NCI-H146 treated with DMSO at 0.1 percent for 48 hours (cell line): Measurements from ENCODE around the gene EZR.
A peak's percentile ranks its signal among the peaks of the same experiment; 100 is the strongest.
"Not testable (repeated sequence)": the region's sequence is repeated elsewhere in the genome, so short reads cannot be mapped to it uniquely, and the experiment has no call there.

Experiments
- DNase-seq: peaks from one replicate; lab custom pipeline; 2025; ENCODE audit not compliant: unreplicated experiment; lab: John Stamatoyannopoulos, UW

Gene EZR

GRCh38 chr6:158799051-158799792, 19.9 kb downstream of the EZR start:
- peak; percentile 56 for DNase-seq

- no peak for DNase-seq
Measured at GRCh38 chr6:158798311-158798710, 20.9 kb downstream of the EZR start.

GRCh38 chr6:158797331-158798310, 21.5 kb downstream of the EZR start:
- DNase-seq = no peak

- no peak for DNase-seq
Measured at GRCh38 chr6:158796353-158796752, 22.8 kb downstream of the EZR start.

GRCh38 chr6:158795516-158795915, 23.7 kb downstream of the EZR start:
- no peak for DNase-seq

GRCh38 chr6:158793432-158793831, 25.7 kb downstream of the EZR start:
- DNase-seq = no peak

- not testable (repeated sequence) for DNase-seq
Measured at GRCh38 chr6:158792505-158792904, 26.7 kb downstream of the EZR start.

GRCh38 chr6:158791274-158791855, 27.8 kb downstream of the EZR start:
- no peak for DNase-seq

- no peak for DNase-seq
Measured at GRCh38 chr6:158789115-158789917, 29.9 kb downstream of the EZR start.

GRCh38 chr6:158787395-158787794, 31.8 kb downstream of the EZR start:
- no peak for DNase-seq

GRCh38 chr6:158786645-158787304, 32.4 kb downstream of the EZR start:
- DNase-seq = no peak

GRCh38 chr6:158785036-158785435, 34.1 kb downstream of the EZR start:
- DNase-seq = no peak

- no peak for DNase-seq
Measured at GRCh38 chr6:158784505-158784904, 34.7 kb downstream of the EZR start.

GRCh38 chr6:158783851-158784250, 35.3 kb downstream of the EZR start:
- no peak for DNase-seq

- DNase-seq = no peak
Measured at GRCh38 chr6:158783167-158783450, 36.1 kb downstream of the EZR start.

- no peak for DNase-seq
Measured at GRCh38 chr6:158782432-158783166, 36.6 kb downstream of the EZR start.

- no peak for DNase-seq
Measured at GRCh38 chr6:158781692-158782373, 37.3 kb downstream of the EZR start.

- DNase-seq = no peak
Measured at GRCh38 chr6:158780988-158781691, 38.0 kb downstream of the EZR start.
